H9 (cell line): Measurements from ENCODE around the gene DCAF8. TPM values are rescaled to one million over a fixed set of nuclear protein-coding genes. Genes with fewer than 3 reads are reported as not detected.

ENCODE experiments used
- DNase-seq: peaks from one replicate; pipeline ENCODE4 v3.0.0-alpha.2; 2017
- H2AFZ ChIP-seq: one replicate; pipeline ENCODE4 v1.6.1; 2013; ENCODE audit warnings: mild to moderate bottlenecking, low read length, control low read depth, moderate library complexity
- H2AK5ac ChIP-seq: 2 replicates; pipeline ENCODE4 v1.6.1; 2013; ENCODE audit warnings: low read length, control low read depth, mixed read lengths; ENCODE audit not compliant: insufficient read length
- H2BK120ac ChIP-seq: one replicate; pipeline ENCODE4 v1.6.1; 2013; ENCODE audit warnings: low read depth, mild to moderate bottlenecking, low read length, control low read depth, inconsistent platforms; ENCODE audit not compliant: poor library complexity, severe bottlenecking
- H2BK12ac ChIP-seq: 2 replicates; pipeline ENCODE4 v1.6.1; 2013; ENCODE audit warnings: low read length, control low read depth, mixed read lengths, low read depth; ENCODE audit not compliant: insufficient read length
- H2BK15ac ChIP-seq: 2 replicates; pipeline ENCODE4 v1.6.1; 2013; ENCODE audit warnings: low read depth, low read length, control low read depth
- H2BK20ac ChIP-seq: one replicate; pipeline ENCODE4 v1.6.1; 2013; ENCODE audit warnings: low read depth, mild to moderate bottlenecking, low read length, control low read depth, inconsistent platforms; ENCODE audit not compliant: poor library complexity, severe bottlenecking
- H2BK5ac ChIP-seq: 2 replicates; pipeline ENCODE4 v1.6.1; 2013; ENCODE audit warnings: low read length, control low read depth, mixed read lengths; ENCODE audit not compliant: insufficient read length
- H3K14ac ChIP-seq: 2 replicates; pipeline ENCODE4 v1.6.1; 2013; ENCODE audit warnings: low read length, control low read depth; ENCODE audit not compliant: insufficient read depth
- H3K18ac ChIP-seq: 2 replicates; pipeline ENCODE4 v1.6.1; 2013; ENCODE audit warnings: low read depth, mild to moderate bottlenecking, mixed read lengths, low read length, control low read depth; ENCODE audit not compliant: insufficient read length
- H3K23ac ChIP-seq: 2 replicates; pipeline ENCODE4 v1.6.1; 2013; ENCODE audit warnings: low read length, control low read depth, mixed read lengths, low read depth; ENCODE audit not compliant: insufficient read length
- H3K23me2 ChIP-seq: 2 replicates; pipeline ENCODE4 v1.6.1; 2013; ENCODE audit warnings: low read depth, mild to moderate bottlenecking, mixed read lengths, low read length, control low read depth; ENCODE audit not compliant: insufficient read length, poor library complexity, severe bottlenecking
- H3K27ac ChIP-seq: 2 replicates; pipeline ENCODE4 v1.5.1; 2013; ENCODE audit warnings: low read length, control low read depth, mixed read lengths, low read depth; ENCODE audit not compliant: insufficient read length
- H3K27me3 ChIP-seq: 2 replicates; pipeline ENCODE4 v1.6.1; 2013; ENCODE audit warnings: low read length, control low read depth, inconsistent platforms; ENCODE audit not compliant: insufficient read depth
- H3K4ac ChIP-seq: 2 replicates; pipeline ENCODE4 v1.6.1; 2013; ENCODE audit warnings: low read depth, mild to moderate bottlenecking, control low read depth, inconsistent platforms, low read length, moderate library complexity
- H3K4me1 ChIP-seq: 2 replicates; pipeline ENCODE4 v1.6.1; 2013; ENCODE audit warnings: low read length, control low read depth, inconsistent platforms; ENCODE audit not compliant: insufficient read depth
- H3K4me2 ChIP-seq: 2 replicates; pipeline ENCODE4 v1.6.1; 2013; ENCODE audit warnings: low read length, control low read depth, mixed read lengths; ENCODE audit not compliant: insufficient read length, insufficient read depth
- H3K56ac ChIP-seq: 2 replicates; pipeline ENCODE4 v1.6.1; 2013; ENCODE audit warnings: low read depth, mild to moderate bottlenecking, mixed read lengths, low read length, control low read depth; ENCODE audit not compliant: insufficient read length
- H3K79me1 ChIP-seq: 2 replicates; pipeline ENCODE4 v1.6.1; 2013; ENCODE audit warnings: low read depth, mild to moderate bottlenecking, moderate library complexity, low read length, control low read depth, inconsistent platforms; ENCODE audit not compliant: insufficient read depth, poor library complexity, severe bottlenecking
- H3K79me2 ChIP-seq: 2 replicates; pipeline ENCODE4 v1.6.1; 2013; ENCODE audit warnings: low read length, control low read depth, inconsistent platforms; ENCODE audit not compliant: insufficient read depth
- H3K9ac ChIP-seq: 2 replicates; pipeline ENCODE4 v1.6.1; 2013; ENCODE audit warnings: low read length, control low read depth, mixed read lengths; ENCODE audit not compliant: insufficient read length; ENCODE audit errors: extremely low read depth
- H3K9me3 ChIP-seq: one replicate; pipeline ENCODE4 v1.6.1; 2013; ENCODE audit warnings: low read depth, low read length, inconsistent platforms; ENCODE audit not compliant: control insufficient read depth
- H3T11ph ChIP-seq: one replicate; pipeline ENCODE4 v1.6.1; 2013; ENCODE audit warnings: mild to moderate bottlenecking, low read length, control low read depth, inconsistent platforms
- H4K20me1 ChIP-seq: one replicate; pipeline ENCODE4 v1.6.1; 2013; ENCODE audit not compliant: control insufficient read depth, insufficient read length, insufficient read depth
- H4K5ac ChIP-seq: 2 replicates; pipeline ENCODE4 v1.6.1; 2013; ENCODE audit warnings: low read depth, mild to moderate bottlenecking, mixed read lengths, low read length, control low read depth; ENCODE audit not compliant: insufficient read length
- H4K8ac ChIP-seq: replicated peaks from 2 replicates; pipeline ENCODE4 v1.6.1; 2013; ENCODE audit warnings: low read length, control low read depth, mixed read lengths, low read depth; ENCODE audit not compliant: insufficient read length
- H4K91ac ChIP-seq: 2 replicates; pipeline ENCODE4 v1.6.1; 2013; ENCODE audit warnings: low read depth, mild to moderate bottlenecking, moderate library complexity, mixed read lengths, low read length, control low read depth; ENCODE audit not compliant: insufficient read length
- H3K27ac Mint-ChIP-seq, 3 experiments: 2 replicates in 2 of 3; 3 replicates in 1 of 3; pipeline ENCODE4 v1.8.0; 2020 to 2021; ENCODE audit warnings: mixed read lengths in 3 of 3, mild to moderate bottlenecking in 1 of 3, moderate library complexity in 1 of 3
- H3K27me3 Mint-ChIP-seq: 2 replicates; pipeline ENCODE4 v1.8.0; 2021; ENCODE audit warnings: low read depth, mild to moderate bottlenecking, moderate library complexity, mixed read lengths
- H3K36me3 Mint-ChIP-seq, 3 experiments: 2 replicates in 2 of 3; 3 replicates in 1 of 3; pipeline ENCODE4 v1.8.0; 2020 to 2021; ENCODE audit warnings: low read depth in 3 of 3, mixed read lengths in 3 of 3; ENCODE audit not compliant: insufficient read depth in 1 of 3
- H3K4me1 Mint-ChIP-seq, 2 experiments: 2 replicates each; pipeline ENCODE4 v1.8.0; 2020; ENCODE audit warnings: mixed read lengths in 2 of 2
- H3K4me3 Mint-ChIP-seq, 2 experiments: 2 replicates in 1 of 2; 3 replicates in 1 of 2; pipeline ENCODE4 v1.8.0; 2020 to 2021; ENCODE audit warnings: mild to moderate bottlenecking in 2 of 2, mixed read lengths in 2 of 2, moderate library complexity in 1 of 2
- H3K9me3 Mint-ChIP-seq, 2 experiments: 2 replicates in 1 of 2; 3 replicates in 1 of 2; pipeline ENCODE4 v1.8.0; 2020; ENCODE audit warnings: mild to moderate bottlenecking in 2 of 2, mixed read lengths in 2 of 2, moderate library complexity in 1 of 2
- CTCF ChIP-seq: fragments of 200-600 bp; sonication (generic); conservative IDR thresholded peaks from 3 replicates; pipeline ENCODE4 v1.8.0; 2021; ENCODE audit warnings: antibody characterized with exemption, mild to moderate bottlenecking
- WGBS: extraction: QIAGEN DNeasy Blood & Tissue Kit; methylation state at CpG from one replicate; pipeline ENCODE4 v1.1.7; 2013; ENCODE audit warnings: missing lambda C conversion rate, low lambda C conversion rate, mixed read lengths; ENCODE audit not compliant: insufficient read length; ENCODE audit errors: extremely low coverage; 5-methylcytosine and 5-hydroxymethylcytosine counted together
- total RNA-seq: library from RNA; stranded (reverse); gene quantifications from 2 replicates; pipeline ENCODE4 v1.2.1, GENCODE V29; 2021

The DCAF8 gene
- total RNA-seq, 1 experiment from 2014 or later: 106 TPM

DNA sequence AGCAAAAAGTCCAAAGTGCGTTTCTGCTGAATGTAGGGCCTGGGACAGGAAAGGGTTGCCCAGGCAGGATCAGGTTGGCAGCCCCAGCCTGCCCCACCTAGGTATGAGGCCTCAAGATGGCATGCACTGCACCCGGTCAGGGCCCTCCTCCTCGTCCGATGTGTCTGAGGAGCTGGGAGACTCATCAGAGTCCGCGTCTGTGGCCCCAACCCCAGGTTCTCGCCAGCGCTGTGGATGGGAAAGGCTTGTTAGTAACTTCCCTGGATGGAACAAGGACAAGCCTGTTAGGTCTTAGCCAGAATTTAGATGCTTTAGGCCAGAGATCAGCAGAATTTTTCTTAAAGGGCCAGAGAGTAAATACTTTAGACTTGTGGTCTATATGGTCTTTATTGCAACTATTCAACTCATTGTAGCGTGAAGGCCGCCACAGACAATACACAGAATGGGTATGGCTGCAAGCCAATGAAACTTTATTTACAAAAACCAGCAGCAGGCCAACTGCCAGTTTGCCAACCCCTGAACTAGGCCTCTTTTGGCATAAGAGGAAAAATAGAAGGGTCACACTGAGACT, 44.8 kb downstream of the DCAF8 start:
- Histone ChIP-seq H3K56ac (no peak overlapping the region), H3K9me3 (no peaks in the 10 kb centered on the region), H3K14ac (no peak overlapping the region), H4K5ac (no peak overlapping the region), H2BK12ac (no peak overlapping the region), H2AFZ (no peak overlapping the region), H3K23me2 (no peaks in the 10 kb centered on the region), H3K4ac (no peak overlapping the region), H3K4me2 (no peak overlapping the region), H2AK5ac (no peak overlapping the region), H3K27ac (no peak overlapping the region), H2BK5ac (no peak overlapping the region), H4K91ac (no peak overlapping the region), H3K23ac (no peak overlapping the region), H3K79me1 (no peaks in the 10 kb centered on the region), H3K4me1 (no peaks in the 10 kb centered on the region), H4K20me1 (no peaks in the 10 kb centered on the region), H3K18ac (no peak overlapping the region), H3K27me3 (no peaks in the 10 kb centered on the region), H3K79me2 (no peaks in the 10 kb centered on the region), H4K8ac (no peak overlapping the region), H2BK20ac (no peak overlapping the region), H2BK15ac (no peak overlapping the region), H3K9ac (no peak overlapping the region), H2BK120ac (no peak overlapping the region), H3T11ph (no peak overlapping the region)
- Mint-ChIP-seq H3K4me1 (peaks cover 15 to 17% of the 10 kb centered on the region in 2 experiments), H3K4me3 (no peak overlapping the region), H3K9me3 (no peaks in the 10 kb centered on the region; a peak in 1 of 5 replicates), H3K36me3 (peaks cover 22 to 89% (median 78%) of the 10 kb centered on the region in 3 experiments), H3K27ac (peak overlapping the region in 2 of 3 experiments; percentile 10 to 47; a peak in 3 of 7 replicates), H3K27me3 (no peaks in the 10 kb centered on the region)
- no peak for DNase-seq
- WGBS: no CpG with 5 or more reads among the region's 10 CpGs
- TF ChIP-seq CTCF: no peak
